SU-DHL-6 (cell line): Measurements from ENCODE around the gene TFDP2.

Source experiments
- H2AFZ ChIP-seq: fragments of 200-600 bp; sonication (generic); 2 replicates; pipeline ENCODE4 v1.6.1; 2014; ENCODE audit warnings: low read depth, mild to moderate bottlenecking, moderate library complexity, mixed read lengths, antibody characterized with exemption, low read length; ENCODE audit not compliant: severe bottlenecking
- H3F3A ChIP-seq: fragments of 200-600 bp; shearing (Covaris generic); 2 replicates; pipeline ENCODE4 v1.6.0; 2016; ENCODE audit warnings: antibody characterized with exemption, mild to moderate bottlenecking; ENCODE audit not compliant: insufficient read depth
- H3K27ac ChIP-seq: fragments of 200-600 bp; sonication (generic); 2 replicates; pipeline ENCODE4 v1.5.1; 2016; ENCODE audit warnings: low read depth, mild to moderate bottlenecking, low read length, moderate library complexity, mixed read lengths
- H3K27me3 ChIP-seq: fragments of 200-600 bp; sonication (generic), shearing (Covaris generic); 2 replicates; pipeline ENCODE4 v1.6.0; 2014; ENCODE audit warnings: mild to moderate bottlenecking, low read length
- H3K36me3 ChIP-seq: fragments of 200-600 bp; sonication (generic); 2 replicates; pipeline ENCODE4 v1.6.1; 2014; ENCODE audit warnings: mild to moderate bottlenecking, low read length, mixed read lengths
- H3K4me2 ChIP-seq: fragments of 300-600, 200-600 bp; shearing (Covaris generic), sonication (generic); 2 replicates; pipeline ENCODE4 v1.6.0; 2014; ENCODE audit warnings: low read length, low read depth, mild to moderate bottlenecking; ENCODE audit not compliant: poor library complexity, severe bottlenecking
- H3K4me3 ChIP-seq: fragments of 200-600 bp; sonication (generic); 2 replicates; pipeline ENCODE4 v1.5.1; 2014; ENCODE audit warnings: antibody characterized with exemption, low read length, mild to moderate bottlenecking, mixed read lengths; ENCODE audit not compliant: insufficient read depth, poor library complexity, severe bottlenecking
- H3K79me2 ChIP-seq: fragments of 200-600 bp; sonication (generic); 2 replicates; pipeline ENCODE4 v1.6.1; 2014; ENCODE audit warnings: mild to moderate bottlenecking, low read length, moderate library complexity; ENCODE audit not compliant: insufficient read depth
- H3K9ac ChIP-seq: fragments of 200-600 bp; sonication (generic); 2 replicates; pipeline ENCODE4 v1.7.0; 2014; ENCODE audit warnings: mild to moderate bottlenecking, low read length
- H3K9me2 ChIP-seq: fragments of 200-600 bp; sonication (generic); replicated peaks from 2 replicates; pipeline ENCODE4 v1.6.1; 2014; ENCODE audit warnings: low read length; ENCODE audit not compliant: insufficient read depth
- H3K9me3 ChIP-seq: fragments of 200-600 bp; sonication (generic); 2 replicates; pipeline ENCODE4 v1.6.1; 2014; ENCODE audit warnings: low read length, mixed read lengths; ENCODE audit not compliant: insufficient read depth
- H4K20me1 ChIP-seq: fragments of 200-600 bp; sonication (generic); 2 replicates; pipeline ENCODE4 v1.6.1; 2014; ENCODE audit warnings: low read depth, mild to moderate bottlenecking, antibody characterized with exemption, low read length, moderate library complexity, mixed read lengths
- EZH2phosphoT487 ChIP-seq: fragments of 200-600 bp; sonication (generic), shearing (Covaris generic); conservative IDR thresholded peaks from 2 replicates; pipeline ENCODE4 v1.6.1; 2018; ENCODE audit warnings: mild to moderate bottlenecking, antibody characterized with exemption, low read length, moderate library complexity, mixed read lengths
- TF ChIP-seq, protein P1 (sequence below): fragments of 200-600 bp; sonication (generic); IDR thresholded peaks from one replicate; pipeline ENCODE4 v1.5.1; 2017; ENCODE audit warnings: antibody characterized with exemption, mild to moderate bottlenecking, low read length, moderate library complexity; ENCODE audit not compliant: insufficient read depth, poor library complexity, severe bottlenecking

TFDP2 gene

DNA sequence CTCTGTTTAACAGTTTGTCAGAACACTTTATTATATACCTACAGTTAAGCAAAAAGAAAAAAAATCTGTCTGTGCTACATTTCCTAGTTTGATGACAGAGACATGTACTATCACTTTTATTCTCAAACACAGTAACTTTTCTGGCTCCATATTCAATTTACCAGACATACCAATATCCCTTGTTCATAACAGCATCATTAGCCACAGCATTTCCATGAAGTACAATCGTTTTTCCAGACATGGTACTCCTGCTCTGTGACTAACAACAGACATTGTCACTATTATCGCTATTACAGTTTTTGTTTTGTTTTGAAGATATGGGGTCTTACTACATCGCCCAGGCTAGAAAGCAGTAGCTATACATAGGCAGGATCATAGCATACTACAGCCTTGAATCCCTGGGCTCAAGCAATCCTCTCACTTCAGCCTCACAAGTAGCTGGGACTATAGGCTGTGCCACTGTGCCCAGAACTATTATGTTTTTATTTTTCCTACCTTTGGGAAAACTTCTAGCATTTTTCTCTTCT is 14.5 kb downstream of the TFDP2 start:
- Histone ChIP-seq H3K36me3 (no peaks in the 10 kb centered on the region), H3K9me3 (no peaks in the 10 kb centered on the region), H3K4me3 (no peak overlapping the region), H3K27ac (no peak overlapping the region), H3K9ac (no peak overlapping the region), H3K79me2 (no peaks in the 10 kb centered on the region), H3K27me3 (no peaks in the 10 kb centered on the region), H3K9me2 (no peaks in the 10 kb centered on the region), H4K20me1 (no peaks in the 10 kb centered on the region), H3K4me2 (no peak overlapping the region), H3F3A (no peaks in the 10 kb centered on the region), H2AFZ (no peak overlapping the region)
- TF ChIP-seq EZH2phosphoT487 = no peak
- TF ChIP-seq, protein P1, sequence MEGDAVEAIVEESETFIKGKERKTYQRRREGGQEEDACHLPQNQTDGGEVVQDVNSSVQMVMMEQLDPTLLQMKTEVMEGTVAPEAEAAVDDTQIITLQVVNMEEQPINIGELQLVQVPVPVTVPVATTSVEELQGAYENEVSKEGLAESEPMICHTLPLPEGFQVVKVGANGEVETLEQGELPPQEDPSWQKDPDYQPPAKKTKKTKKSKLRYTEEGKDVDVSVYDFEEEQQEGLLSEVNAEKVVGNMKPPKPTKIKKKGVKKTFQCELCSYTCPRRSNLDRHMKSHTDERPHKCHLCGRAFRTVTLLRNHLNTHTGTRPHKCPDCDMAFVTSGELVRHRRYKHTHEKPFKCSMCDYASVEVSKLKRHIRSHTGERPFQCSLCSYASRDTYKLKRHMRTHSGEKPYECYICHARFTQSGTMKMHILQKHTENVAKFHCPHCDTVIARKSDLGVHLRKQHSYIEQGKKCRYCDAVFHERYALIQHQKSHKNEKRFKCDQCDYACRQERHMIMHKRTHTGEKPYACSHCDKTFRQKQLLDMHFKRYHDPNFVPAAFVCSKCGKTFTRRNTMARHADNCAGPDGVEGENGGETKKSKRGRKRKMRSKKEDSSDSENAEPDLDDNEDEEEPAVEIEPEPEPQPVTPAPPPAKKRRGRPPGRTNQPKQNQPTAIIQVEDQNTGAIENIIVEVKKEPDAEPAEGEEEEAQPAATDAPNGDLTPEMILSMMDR = no peak

DNA sequence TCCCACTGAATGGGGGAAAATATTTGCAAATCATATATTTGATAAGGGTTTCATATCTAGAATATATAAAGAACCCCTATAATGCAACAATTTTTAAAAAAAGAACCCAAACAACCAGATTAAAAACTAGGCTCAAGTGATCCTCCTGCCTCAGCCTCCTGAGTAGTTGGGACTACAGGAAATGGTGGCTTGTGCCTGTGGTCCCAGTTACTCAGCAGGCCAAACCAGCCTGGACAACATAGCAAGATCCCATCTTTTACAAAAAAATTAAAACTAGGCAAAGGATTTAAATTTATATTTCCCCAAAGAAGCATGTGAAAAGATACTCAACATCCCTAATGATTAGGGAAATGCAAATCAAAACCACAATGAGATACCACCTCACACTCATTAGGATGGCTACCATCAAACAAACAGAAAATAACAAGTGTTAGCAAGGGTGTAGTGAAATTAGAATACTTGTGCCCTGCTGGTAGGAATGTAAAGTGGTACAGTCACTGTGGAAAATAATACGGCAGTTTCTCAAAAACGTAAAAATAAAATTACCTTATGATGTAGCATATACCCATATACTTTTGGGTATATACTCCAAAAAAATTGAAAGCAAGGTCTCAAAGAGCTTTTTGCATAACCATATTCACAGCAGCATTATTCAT is 19.7 kb downstream of the TFDP2 start:
- Histone ChIP-seq H3K9ac (no peak overlapping the region), H2AFZ (no peak overlapping the region)
- no peak for TF ChIP-seq EZH2phosphoT487
- TF ChIP-seq, protein P1 = no peak

DNA sequence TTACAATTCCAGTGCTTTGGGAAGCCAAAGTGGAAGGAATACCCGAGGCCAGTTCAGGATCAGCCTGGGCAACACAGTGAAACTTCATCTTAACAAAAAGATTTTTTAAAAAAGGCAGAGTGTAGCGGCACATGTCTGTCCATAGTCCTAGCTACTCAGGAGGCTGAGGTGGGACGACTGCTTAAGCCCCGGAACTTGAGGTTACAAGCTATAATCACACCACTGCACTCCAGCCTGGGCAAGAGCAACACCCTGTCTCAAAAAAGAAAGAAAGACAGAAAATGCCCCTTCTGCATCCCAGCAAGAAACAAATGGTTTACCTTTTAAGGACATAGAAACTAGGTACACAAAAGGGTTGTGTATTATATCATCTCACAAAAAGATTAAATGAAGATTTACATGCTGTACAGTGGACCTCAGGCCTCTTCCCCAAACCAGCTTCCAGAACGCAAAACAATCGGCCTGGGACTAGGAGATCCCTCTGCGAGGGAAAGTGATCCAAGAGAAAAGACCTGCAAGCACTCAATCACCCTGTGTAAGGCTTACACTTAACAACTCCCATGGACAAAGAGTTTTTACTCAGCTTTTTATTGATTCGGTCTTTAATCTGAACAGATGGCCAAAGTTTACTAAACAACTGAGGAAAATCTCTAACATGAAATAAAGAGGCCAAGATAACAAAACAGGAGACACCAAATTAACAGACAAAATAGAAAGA is 21.2 kb downstream of the TFDP2 start:
- H3K36me3 ChIP-seq = no peaks in the 10 kb centered on the region
- no peaks in the 10 kb centered on the region for H3F3A ChIP-seq
- no peak overlapping the region for H3K4me2 ChIP-seq
- H3K4me3 ChIP-seq = no peak overlapping the region
- no peak overlapping the region for H2AFZ ChIP-seq
- no peaks in the 10 kb centered on the region for H3K9me2 ChIP-seq
- no peaks in the 10 kb centered on the region for H4K20me1 ChIP-seq
- no peaks in the 10 kb centered on the region for H3K79me2 ChIP-seq
- no peak overlapping the region for H3K9ac ChIP-seq
- no peak overlapping the region for H3K27ac ChIP-seq
- no peaks in the 10 kb centered on the region for H3K27me3 ChIP-seq
- no peak for TF ChIP-seq EZH2phosphoT487
- TF ChIP-seq, protein P1 = no peak
- H3K9me3 ChIP-seq = no peaks in the 10 kb centered on the region

More for the DNA sequence above, 19.7 kb downstream of the TFDP2 start:
- Histone ChIP-seq H3K4me3 (no peak overlapping the region), H3K9me3 (no peaks in the 10 kb centered on the region), H3K9me2 (no peaks in the 10 kb centered on the region), H3K4me2 (no peak overlapping the region), H3F3A (no peaks in the 10 kb centered on the region), H3K27me3 (no peaks in the 10 kb centered on the region), H4K20me1 (no peaks in the 10 kb centered on the region), H3K36me3 (no peaks in the 10 kb centered on the region), H3K79me2 (no peaks in the 10 kb centered on the region), H3K27ac (no peak overlapping the region)
